Ishikawa (cell line): Measurements from ENCODE around the gene AVL9.

Experiments
- CEBPB ChIP-seq: IDR thresholded peaks from 2 replicates; pipeline ENCODE4 v1.6.1; 2012
- CREB1 ChIP-seq: IDR thresholded peaks from 2 replicates; pipeline ENCODE4 v1.6.1; 2012; ENCODE audit warnings: low read depth
- EGR1 ChIP-seq: IDR thresholded peaks from 2 replicates; pipeline ENCODE4 v1.6.1; 2012
- EP300 ChIP-seq: IDR thresholded peaks from 2 replicates; pipeline ENCODE4 v1.6.1; 2012; ENCODE audit warnings: borderline replicate concordance
- FOXM1 ChIP-seq: IDR thresholded peaks from 2 replicates; pipeline ENCODE4 v1.6.1; 2012; ENCODE audit warnings: low read depth, borderline replicate concordance
- MAX ChIP-seq: IDR thresholded peaks from 2 replicates; pipeline ENCODE4 v1.6.1; 2012
- NFIC ChIP-seq: IDR thresholded peaks from 2 replicates; pipeline ENCODE4 v1.6.1; 2012
- TAF1 ChIP-seq: IDR thresholded peaks from 2 replicates; pipeline ENCODE4 v1.6.1; 2012; ENCODE audit warnings: low read depth, mild to moderate bottlenecking
- YY1 ChIP-seq: IDR thresholded peaks from 2 replicates; pipeline ENCODE4 v1.6.1; 2012; ENCODE audit warnings: low read depth
- TF ChIP-seq, protein P1 (sequence below): IDR thresholded peaks from 2 replicates; pipeline ENCODE4 v1.6.1; 2012

GRCh38 chr7:32507414-32507813 lies 12.1 kb downstream of the AVL9 start:
- TF ChIP-seq FOXM1 (no peak), MAX (no peak), EP300 (no peak), CEBPB (no peak), TAF1 (no peak), NFIC (no peak), EGR1 (no peak), CREB1 (no peak), YY1 (no peak)
- TF ChIP-seq, protein P1, sequence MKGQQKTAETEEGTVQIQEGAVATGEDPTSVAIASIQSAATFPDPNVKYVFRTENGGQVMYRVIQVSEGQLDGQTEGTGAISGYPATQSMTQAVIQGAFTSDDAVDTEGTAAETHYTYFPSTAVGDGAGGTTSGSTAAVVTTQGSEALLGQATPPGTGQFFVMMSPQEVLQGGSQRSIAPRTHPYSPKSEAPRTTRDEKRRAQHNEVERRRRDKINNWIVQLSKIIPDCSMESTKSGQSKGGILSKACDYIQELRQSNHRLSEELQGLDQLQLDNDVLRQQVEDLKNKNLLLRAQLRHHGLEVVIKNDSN, result no peak
